Stimulated activated CD8-positive, alpha-beta memory T cell treated with anti-CD3 and anti-CD28 coated beads, Interleukin-4, amount 100 ng/mL, for 48 hours (primary cell): Measurements from ENCODE around the gene MAP4K1.
"Not testable (repeated sequence)": the region's sequence is repeated elsewhere in the genome, so short reads cannot be mapped to it uniquely, and the experiment has no call there.

Experiments
- DNase-seq: peaks from one replicate; pipeline ENCODE4 v3.0.0-alpha.2; 2020

MAP4K1 gene

DNA sequence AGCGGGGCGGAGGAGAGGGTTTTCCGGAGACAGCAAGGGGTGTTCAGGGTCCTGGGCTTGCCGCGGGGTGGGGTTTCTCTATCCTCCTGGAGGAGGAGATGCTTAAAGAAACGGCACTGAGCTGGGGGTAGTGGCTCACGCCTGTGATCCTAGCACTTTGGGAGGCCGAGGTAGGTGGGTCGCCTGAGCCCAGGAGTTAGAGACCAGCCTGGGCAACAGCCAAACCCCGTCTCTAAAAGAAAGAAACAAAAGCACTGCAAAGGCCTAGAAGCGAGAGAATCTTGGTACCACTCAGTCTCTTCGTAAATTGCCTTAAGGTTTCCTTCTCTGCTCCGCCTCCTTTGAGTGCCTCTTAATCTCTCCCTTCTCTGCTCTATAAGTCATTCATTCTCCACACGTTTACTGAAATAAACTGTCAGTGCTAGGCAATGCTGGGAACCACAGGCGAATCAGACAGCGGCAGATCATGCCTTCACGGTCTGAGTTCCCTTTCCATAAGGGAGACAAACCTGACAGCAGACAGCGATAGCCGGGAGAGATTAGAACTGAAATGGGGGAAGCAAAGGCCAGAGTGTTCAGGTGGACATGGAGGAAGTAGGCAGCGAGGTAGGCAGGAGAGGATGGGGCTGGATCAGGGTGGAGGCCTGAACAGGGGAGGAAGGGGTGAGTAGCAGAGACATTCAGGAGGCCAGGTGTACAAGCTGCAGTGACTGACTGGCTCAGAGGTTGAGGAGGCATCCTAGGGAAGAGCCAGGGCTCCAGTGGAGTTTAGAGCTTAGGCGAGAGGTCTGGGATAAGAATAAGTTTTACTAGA, 1.8 kb upstream of the MAP4K1 start:
- no peak for DNase-seq

DNA sequence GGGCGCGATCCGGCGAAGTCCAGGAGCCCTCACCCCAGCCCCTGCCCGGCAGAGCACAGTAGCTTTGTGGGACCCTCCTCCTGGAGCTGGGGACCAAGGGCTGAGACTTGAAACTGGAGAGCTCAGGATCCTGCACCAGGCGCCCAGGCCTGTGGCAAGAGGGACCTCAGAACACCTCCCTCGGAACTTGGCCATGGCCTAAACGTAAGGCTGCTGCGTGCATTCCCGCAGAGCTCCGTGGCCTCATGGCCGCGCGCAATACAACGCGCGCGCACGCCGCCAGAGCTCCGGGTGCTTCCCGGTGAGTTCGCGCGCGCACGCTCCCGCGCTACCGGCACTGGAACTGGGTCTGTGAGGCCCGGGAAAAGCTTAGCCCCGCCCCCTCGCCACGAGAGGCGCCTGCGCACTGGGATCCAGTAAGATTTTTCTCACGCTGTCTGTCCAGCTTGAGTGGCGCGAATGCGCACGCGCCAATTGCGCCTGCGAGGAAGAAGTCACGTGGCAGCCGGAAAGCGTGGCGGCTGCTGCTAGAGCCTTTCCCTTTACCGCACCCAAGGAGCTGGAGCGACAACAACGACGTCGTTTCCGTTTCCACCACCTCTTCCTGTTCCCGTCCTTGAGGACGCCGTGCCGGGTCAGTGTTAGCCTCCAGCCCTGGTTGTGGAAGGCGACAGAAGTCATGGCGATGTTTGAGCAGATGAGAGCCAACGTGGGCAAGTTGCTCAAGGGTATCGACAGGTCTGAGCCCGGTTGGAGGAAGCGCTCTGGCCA, 1.0 kb upstream of the MAP4K1 start, which contains the start of gene EIF3K:
Gene EIF3K (plus strand): TSS at position 599 of the 771 bp plus-strand sequence. CDS start 81 bp downstream, at position 680.
- DNase-seq, result peak; percentile 99

GRCh38 chr19:38617283-38617763, 430 bp downstream of the MAP4K1 start:
- DNase-seq, result peak; percentile 50

DNA sequence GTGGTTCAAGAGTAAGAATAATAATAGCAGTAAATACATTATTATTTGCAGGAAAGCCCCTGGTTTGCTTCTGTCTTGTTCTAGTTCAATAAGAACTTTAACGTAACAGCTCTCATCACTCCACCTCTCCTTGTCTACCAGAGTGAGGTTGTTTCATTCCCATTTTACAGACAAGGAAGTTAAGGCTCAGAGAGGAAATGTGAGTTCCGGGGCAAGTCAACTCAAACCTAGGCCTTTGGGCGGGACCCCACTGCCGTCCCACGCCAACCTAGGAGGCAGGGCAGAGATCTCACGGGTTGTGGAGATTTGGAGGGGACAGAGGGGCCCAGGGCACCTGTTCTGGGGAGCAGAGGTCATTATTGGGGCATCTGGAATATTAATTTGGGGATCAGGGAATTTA, 1.5 kb downstream of the MAP4K1 start:
- no peak for DNase-seq

DNA sequence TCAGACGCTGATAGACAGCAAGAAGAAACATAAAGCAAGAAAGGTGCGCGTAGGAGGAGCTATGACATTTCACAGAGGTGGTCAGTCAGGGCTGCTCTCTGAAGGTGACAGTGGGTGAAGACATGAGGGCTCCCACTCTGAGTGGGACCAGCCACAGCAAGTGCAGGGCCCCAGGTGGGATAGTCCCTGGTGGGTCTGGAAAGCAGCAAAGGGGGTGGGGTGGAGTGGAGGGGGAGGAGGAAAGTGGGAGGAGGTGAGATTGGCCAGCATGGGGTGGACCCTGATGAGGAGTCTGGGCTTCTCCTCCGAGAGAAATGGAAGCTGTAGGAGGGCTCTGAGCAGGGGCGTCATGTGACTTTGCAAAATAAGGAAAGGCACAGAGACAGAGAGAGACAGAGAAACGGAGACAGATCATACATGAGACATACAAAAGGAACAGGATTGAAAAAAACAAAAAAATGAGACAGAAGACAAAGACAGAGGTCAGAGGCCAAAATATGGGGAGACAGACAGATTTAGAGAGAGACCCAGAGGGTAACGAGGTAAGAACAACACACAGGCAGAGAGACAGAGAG, 2.7 kb downstream of the MAP4K1 start:
- DNase-seq, result no peak

GRCh38 chr19:38614289-38614688, 3.5 kb downstream of the MAP4K1 start:
- no peak for DNase-seq

DNA sequence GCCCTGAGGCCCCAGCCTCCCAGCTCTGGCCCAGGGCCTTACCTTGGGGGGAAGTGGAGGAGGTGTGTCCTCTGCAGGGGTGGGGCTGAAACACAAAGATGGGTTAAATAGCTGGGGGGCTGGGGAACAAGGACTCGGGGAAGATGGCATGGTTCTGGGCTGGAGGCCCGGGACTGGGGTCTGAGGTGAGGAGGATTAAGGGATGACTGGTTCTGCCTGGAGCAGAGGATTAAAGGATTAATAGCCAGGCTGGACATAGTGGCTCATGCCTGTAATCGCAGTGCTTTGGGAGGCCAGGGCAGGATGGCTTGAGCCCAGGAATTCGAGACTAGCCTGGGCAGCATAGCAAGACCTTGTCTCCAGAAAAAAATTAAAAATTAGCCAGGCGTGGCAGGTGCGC, 11.6 kb downstream of the MAP4K1 start:
- no peak for DNase-seq

DNA sequence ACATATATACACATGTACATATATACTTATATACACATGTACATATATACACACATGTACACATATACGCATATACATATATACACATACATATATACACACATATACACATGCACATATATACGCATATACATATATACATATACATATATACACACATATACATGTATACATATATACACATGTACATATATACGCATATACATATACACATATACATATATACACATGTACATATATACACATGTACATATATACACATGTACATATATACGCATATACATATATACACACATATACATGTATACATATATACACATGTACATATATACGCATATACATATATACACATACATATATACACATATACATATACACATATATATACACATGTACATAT, 14.9 kb downstream of the MAP4K1 start:
- not testable (repeated sequence) for DNase-seq

- DNase-seq, result no peak
These were observed 18.0 kb downstream of the MAP4K1 start for GRCh38 chr19:38599722-38600121.

- no peak for DNase-seq
These were observed 20.7 kb downstream of the MAP4K1 start for GRCh38 chr19:38597075-38597474.

DNA sequence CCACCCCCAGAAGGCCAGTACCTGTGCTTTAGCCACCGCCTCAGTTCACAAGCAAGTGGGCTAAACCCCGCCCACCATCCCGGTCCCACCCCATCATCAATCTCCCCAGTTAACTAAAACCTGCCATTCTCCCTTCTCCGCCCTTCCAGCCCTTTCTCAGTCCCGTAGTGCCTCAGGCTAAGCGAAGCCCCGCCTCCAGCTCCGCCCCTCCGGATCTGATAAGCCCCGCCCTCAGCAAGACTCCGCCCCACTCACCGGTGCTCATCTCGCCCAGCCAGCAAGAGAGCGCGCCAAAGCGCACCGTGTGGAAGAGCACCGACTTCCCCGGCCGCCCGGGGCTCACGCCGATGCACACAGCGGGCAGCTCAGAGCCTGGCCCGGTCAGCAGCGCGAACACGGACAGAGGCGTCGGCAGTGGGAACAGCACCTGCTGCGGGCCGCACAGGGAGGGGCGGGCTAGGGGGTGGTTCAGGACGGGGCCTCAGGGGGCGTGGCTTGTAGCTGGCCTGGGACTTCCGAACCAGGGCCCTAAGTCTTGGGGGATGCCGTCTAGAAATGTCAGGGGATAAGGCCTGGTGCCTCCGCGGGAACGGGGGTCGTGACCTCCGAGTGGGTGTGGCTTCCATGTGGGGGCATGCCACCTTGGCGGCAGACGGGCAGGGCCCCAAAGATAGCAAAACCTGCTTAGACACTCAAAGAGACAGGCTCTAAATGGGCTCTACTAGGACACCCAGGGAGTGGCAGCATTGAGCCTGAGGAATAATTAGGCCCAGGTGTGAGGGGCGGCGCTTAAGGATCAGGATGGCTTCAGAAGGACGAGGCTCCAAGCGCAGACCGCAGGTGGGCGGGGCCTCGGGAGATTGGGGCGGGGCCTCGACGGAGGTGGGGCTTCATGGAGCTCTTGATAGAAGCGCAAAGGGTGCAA, 21.4 kb downstream of the MAP4K1 start:
- peak; percentile 69 for DNase-seq

GRCh38 chr19:38592940-38593339, 24.8 kb downstream of the MAP4K1 start:
- DNase-seq, result no peak

DNA sequence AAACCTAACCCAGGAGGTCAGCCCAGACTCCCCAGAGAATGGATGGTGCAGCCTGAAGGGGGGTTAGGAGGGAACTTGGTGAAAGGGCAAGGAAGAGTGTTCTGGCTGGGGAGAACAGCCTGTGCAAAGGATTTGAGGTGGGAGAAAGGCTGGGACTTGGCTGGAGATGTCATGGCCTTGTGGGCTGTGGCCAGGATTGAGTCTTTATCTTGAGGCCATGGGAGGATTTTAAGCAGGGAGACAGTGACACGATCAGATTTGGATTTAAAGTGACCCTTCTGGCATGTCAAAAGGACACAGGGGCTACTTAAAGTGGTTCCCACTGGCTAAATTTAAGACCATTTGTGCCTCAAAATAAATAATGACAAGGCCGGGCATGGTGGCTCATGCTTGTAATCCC, 29.7 kb downstream of the MAP4K1 start:
- DNase-seq, result no peak

- DNase-seq, result no peak
These were observed 30.2 kb downstream of the MAP4K1 start for GRCh38 chr19:38587562-38587961.

- DNase-seq, result no peak
These were observed 33.8 kb downstream of the MAP4K1 start for GRCh38 chr19:38583985-38584305.

DNA sequence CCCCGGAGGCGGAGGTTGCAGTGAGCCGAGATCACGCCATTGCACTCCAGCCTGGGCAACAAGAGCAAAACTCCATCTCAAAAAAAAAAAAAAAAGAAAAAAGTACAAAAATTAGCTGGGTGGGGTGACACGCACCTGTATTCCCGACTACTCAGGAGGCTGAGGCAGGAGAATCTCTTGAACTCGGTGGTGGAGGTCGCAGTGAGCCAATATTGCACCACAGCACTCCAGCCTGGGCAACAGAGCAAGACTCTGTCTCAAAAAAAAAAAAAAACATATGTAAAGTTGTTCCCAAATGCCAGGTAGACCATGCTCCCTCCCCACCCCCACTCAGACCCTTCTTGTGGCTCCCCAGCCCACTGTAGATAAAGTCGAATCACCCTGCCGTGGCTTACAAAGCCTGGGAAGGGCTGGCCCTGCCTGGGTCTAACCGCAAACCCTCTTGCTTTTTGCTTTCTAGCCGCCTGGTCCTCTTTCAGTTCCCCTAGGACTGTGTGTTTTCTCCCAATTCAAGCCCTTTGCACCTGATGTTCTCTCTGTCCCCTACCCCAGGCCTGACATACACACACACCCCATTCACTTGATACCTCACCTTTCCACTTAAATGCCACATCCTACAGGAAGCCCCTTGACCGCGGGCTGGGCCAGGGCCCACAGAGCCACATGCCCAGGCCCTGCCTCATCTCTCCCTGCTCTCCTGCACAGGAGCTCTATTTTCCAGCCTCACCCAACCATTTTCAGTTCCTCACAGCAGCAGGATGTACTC, 34.4 kb downstream of the MAP4K1 start:
- DNase-seq, result no peak

- DNase-seq, result no peak
These were observed 37.7 kb downstream of the MAP4K1 start for GRCh38 chr19:38580080-38580479.

DNA sequence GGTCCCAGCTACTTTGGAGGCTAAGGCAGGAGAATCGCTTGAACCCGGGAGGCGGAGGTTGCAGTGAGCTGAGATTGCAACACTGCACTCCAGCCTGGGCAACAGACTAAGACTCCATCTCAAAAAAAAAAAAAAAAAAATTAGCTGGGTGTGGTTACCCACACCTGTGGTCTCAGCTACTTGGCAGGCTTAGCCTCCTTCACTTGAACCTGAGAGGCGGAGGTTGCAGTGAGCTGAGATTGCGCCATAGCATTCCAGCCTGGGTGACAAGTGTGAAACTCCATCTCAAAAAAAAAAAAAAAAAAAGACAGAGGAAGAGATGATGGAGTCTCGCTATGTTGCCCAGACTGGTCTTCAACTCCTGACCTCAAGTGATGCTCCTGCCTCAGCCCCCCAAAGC, 38.4 kb downstream of the MAP4K1 start:
- not testable (repeated sequence) for DNase-seq

GRCh38 chr19:38577826-38578225, 39.9 kb downstream of the MAP4K1 start:
- no peak for DNase-seq

- DNase-seq, result no peak
These were observed 46.1 kb downstream of the MAP4K1 start for GRCh38 chr19:38571682-38572081.

GRCh38 chr19:38569368-38569983, 48.3 kb downstream of the MAP4K1 start:
- no peak for DNase-seq
